Lung (tissue), 12 donors: ENCODE measurements around the gene MTG1. TPM values are rescaled to one million over a fixed set of nuclear protein-coding genes. Genes with fewer than 3 reads are reported as not detected.

Source experiments
- ATAC-seq: fragments of 200-7000 bp; cut with Tn5 transposase; one replicate; pipeline ENCODE4 v1.9.1; 2020; ENCODE audit warnings: moderate number of reproducible peaks; ENCODE audit not compliant: insufficient read depth, low FRiP score
- DNase-seq, 3 donors: peaks; one replicate each; pipeline ENCODE4 v3.0.0-alpha.2; 2013 to 2017
- H3K27ac ChIP-seq, 2 donors: one replicate each; pipeline ENCODE4 v1.5.1; 2013; ENCODE audit warnings: mild to moderate bottlenecking in 2 of 2, moderate library complexity in 2 of 2, control low read depth in 1 of 2, inconsistent platforms in 1 of 2, low read depth in 1 of 2, low read length in 1 of 2
- H3K27me3 ChIP-seq, 3 donors: one replicate each; pipeline ENCODE4 v1.5.1; 2013; ENCODE audit warnings: low read length in 2 of 3; ENCODE audit not compliant: control insufficient read depth in 3 of 3, insufficient read depth in 3 of 3
- H3K36me3 ChIP-seq, 4 donors: one replicate each; pipeline ENCODE4 v1.5.1; 2013; ENCODE audit warnings: low read length in 4 of 4, mild to moderate bottlenecking in 1 of 4, moderate library complexity in 1 of 4; ENCODE audit not compliant: control insufficient read depth in 4 of 4, insufficient read depth in 4 of 4
- H3K4me1 ChIP-seq, 5 donors: one replicate each; pipeline ENCODE4 v1.5.1; 2013; ENCODE audit warnings: low read length in 5 of 5, mild to moderate bottlenecking in 2 of 5, moderate library complexity in 1 of 5; ENCODE audit not compliant: control insufficient read depth in 5 of 5, insufficient read depth in 5 of 5
- H3K4me3 ChIP-seq: one replicate; pipeline ENCODE4 v1.5.1; 2013; ENCODE audit warnings: mild to moderate bottlenecking, control low read depth, moderate library complexity
- H3K9ac ChIP-seq, 2 donors: one replicate each; pipeline ENCODE4 v1.5.1; 2013; ENCODE audit warnings: low read length in 2 of 2, control low read depth in 1 of 2; ENCODE audit not compliant: insufficient read depth in 1 of 2
- H3K9me3 ChIP-seq, 4 donors: one replicate each; pipeline ENCODE4 v1.5.1; 2013; ENCODE audit warnings: low read length in 3 of 4, mild to moderate bottlenecking in 1 of 4, moderate library complexity in 1 of 4; ENCODE audit not compliant: control insufficient read depth in 4 of 4, insufficient read depth in 3 of 4
- WGBS, 2 donors: extraction: QIAGEN DNeasy Blood & Tissue Kit; methylation state at CpG; one replicate each; pipeline ENCODE4 v1.1.7; 2013; 5-methylcytosine and 5-hydroxymethylcytosine counted together
- polyA plus RNA-seq, 2 donors: library from polyadenylated mRNA; stranded (reverse); fragments of 200-250 nt; gene quantifications; one replicate each; pipeline ENCODE4 v1.2.1, GENCODE V29; 2013
- total RNA-seq, 2 donors: library from RNA; depleted of rRNA in 1 of 2; stranded (reverse); fragments of >200 nt in 1 of 2; gene quantifications; one replicate each; pipeline ENCODE4 v1.2.1, GENCODE V29; 2014 to 2021
- TF ChIP-seq, protein P1 (sequence below): IDR thresholded peaks from 2 replicates; pipeline ENCODE4 v1.5.1; 2012; ENCODE audit warnings: mild to moderate bottlenecking; ENCODE audit errors: control extremely low read depth, extremely low read depth
- donor health status: control.
- donor health status: control.
- donor health status: Bipolar disorder and iron deficiency.
- donor health status: healthy.
- donor health status: DM: yes; HTN: yes; CAD: no.

The MTG1 gene
- total and polyA plus RNA-seq, 4 donors: 36.4 to 51.8 (median 44.5) TPM

- Histone ChIP-seq H3K36me3 (no peaks in the 10 kb centered on the region), H3K9ac (no peak overlapping the region), H3K27ac (no peak overlapping the region), H3K27me3 (peaks cover 0 to 12% (median 0%) of the 10 kb centered on the region in 3 donors), H3K4me3 (no peak overlapping the region), H3K9me3 (peaks cover 0 to 4% (median 0%) of the 10 kb centered on the region in 4 donors), H3K4me1 (no peaks in the 10 kb centered on the region)
- WGBS, 2 donors: 53 to 70% methylated on average over 81 of the region's 81 CpGs
- ATAC-seq: no peak
- TF ChIP-seq, protein P1, sequence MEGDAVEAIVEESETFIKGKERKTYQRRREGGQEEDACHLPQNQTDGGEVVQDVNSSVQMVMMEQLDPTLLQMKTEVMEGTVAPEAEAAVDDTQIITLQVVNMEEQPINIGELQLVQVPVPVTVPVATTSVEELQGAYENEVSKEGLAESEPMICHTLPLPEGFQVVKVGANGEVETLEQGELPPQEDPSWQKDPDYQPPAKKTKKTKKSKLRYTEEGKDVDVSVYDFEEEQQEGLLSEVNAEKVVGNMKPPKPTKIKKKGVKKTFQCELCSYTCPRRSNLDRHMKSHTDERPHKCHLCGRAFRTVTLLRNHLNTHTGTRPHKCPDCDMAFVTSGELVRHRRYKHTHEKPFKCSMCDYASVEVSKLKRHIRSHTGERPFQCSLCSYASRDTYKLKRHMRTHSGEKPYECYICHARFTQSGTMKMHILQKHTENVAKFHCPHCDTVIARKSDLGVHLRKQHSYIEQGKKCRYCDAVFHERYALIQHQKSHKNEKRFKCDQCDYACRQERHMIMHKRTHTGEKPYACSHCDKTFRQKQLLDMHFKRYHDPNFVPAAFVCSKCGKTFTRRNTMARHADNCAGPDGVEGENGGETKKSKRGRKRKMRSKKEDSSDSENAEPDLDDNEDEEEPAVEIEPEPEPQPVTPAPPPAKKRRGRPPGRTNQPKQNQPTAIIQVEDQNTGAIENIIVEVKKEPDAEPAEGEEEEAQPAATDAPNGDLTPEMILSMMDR: no peak
- DNase-seq: no peak
Measured at GRCh38 chr10:133459454-133460207, 65.7 kb downstream of the MTG1 start.

- Histone ChIP-seq H3K9ac (no peak overlapping the region), H3K4me3 (no peak overlapping the region), H3K4me1 (no peaks in the 10 kb centered on the region), H3K36me3 (no peaks in the 10 kb centered on the region), H3K27ac (no peak overlapping the region), H3K27me3 (peaks cover 0 to 16% (median 0%) of the 10 kb centered on the region in 3 donors), H3K9me3 (peaks cover 0 to 4% (median 0%) of the 10 kb centered on the region in 4 donors)
- DNase-seq (no peak), ATAC-seq (no peak)
- 93% methylated on average over 14 of the region's 14 CpGs for WGBS, 2 donors
- TF ChIP-seq, protein P1: no peak
Measured at GRCh38 chr10:133460208-133460769, 66.3 kb downstream of the MTG1 start.

DNA sequence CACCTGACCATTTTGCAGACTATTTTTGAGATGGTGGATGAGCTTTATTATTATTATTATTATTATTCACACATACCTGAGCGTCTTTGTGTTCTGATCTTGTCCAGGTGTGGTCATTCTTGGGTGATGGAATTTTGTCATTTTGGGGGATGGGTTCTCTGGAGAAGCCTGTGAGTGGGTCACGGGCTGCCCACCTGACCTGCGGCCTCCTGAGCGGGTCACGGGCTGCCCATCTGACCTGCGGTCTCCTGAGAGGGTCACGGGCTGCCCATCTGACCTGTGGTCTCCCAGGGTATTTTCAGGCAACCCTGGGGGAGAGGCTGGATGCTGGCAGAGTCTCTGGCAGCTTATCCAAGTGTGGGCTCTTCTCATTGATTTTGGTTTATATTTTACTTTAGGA lies 67.1 kb downstream of the MTG1 start:
- TF ChIP-seq, protein P1: no peak
- ATAC-seq (no peak), DNase-seq (no peak)
- H3K27ac ChIP-seq: no peak overlapping the region
- H3K9ac ChIP-seq: no peak overlapping the region
- H3K9me3 ChIP-seq: peaks cover 0 to 4% (median 0%) of the 10 kb centered on the region in 4 donors
- H3K27me3 ChIP-seq: peaks cover 0 to 16% (median 0%) of the 10 kb centered on the region in 3 donors
- H3K36me3 ChIP-seq: no peaks in the 10 kb centered on the region
- H3K4me1 ChIP-seq: no peaks in the 10 kb centered on the region
- 89 to 94% methylated on average over 7 of the region's 7 CpGs for WGBS, 2 donors
- no peak overlapping the region for H3K4me3 ChIP-seq
